ENCODE measurements around the gene BOLA3.

- TF ChIP-seq CTCF (IDR thresholded peaks at IDR 0.05; ENCODE audit: low read length) (no peak), EZH2 (IDR thresholded peaks at IDR 0.05; ENCODE audit: borderline replicate concordance, low read length) (no peak)
Measured at GRCh38 chr2:74089816-74090745, 57.6 kb downstream of the BOLA3 start.

Data from OCI-LY1 (cell line).